Measurements from ENCODE around the gene ZNF785. TPM values are rescaled to one million over a fixed set of nuclear protein-coding genes. Genes with fewer than 3 reads are reported as not detected.

ZNF785 gene
- total RNA-seq, 1 donor, result 8.1 TPM

GRCh38 chr16:30565526-30565925 is 20.0 kb downstream of the ZNF785 start:
- no peak for TF ChIP-seq CTCF (IDR thresholded peaks at IDR 0.05; ENCODE audit: insufficient read depth, low read length)
- no peak for DNase-seq (ENCODE audit: low read depth)
- H3K4me3 ChIP-seq (ENCODE audit: low read depth, low read length), result no peak overlapping the region

- no peak for DNase-seq (ENCODE audit: low read depth)
- H3K4me3 ChIP-seq (ENCODE audit: low read depth, low read length), result no peak overlapping the region
- TF ChIP-seq CTCF (IDR thresholded peaks at IDR 0.05; ENCODE audit: insufficient read depth, low read length), result no peak
These were observed 23.5 kb downstream of the ZNF785 start for GRCh38 chr16:30562021-30562420.

GRCh38 chr16:30561089-30561816 is 24.2 kb downstream of the ZNF785 start:
- peak overlapping the region; percentile 42 for H3K4me3 ChIP-seq (ENCODE audit: low read depth, low read length)
- DNase-seq (ENCODE audit: low read depth), result no peak
- no peak for TF ChIP-seq CTCF (IDR thresholded peaks at IDR 0.05; ENCODE audit: insufficient read depth, low read length)

GRCh38 chr16:30559690-30560089 is 25.8 kb downstream of the ZNF785 start:
- DNase-seq (ENCODE audit: low read depth), result no peak
- no peak overlapping the region for H3K4me3 ChIP-seq (ENCODE audit: low read depth, low read length)
- TF ChIP-seq CTCF (IDR thresholded peaks at IDR 0.05; ENCODE audit: insufficient read depth, low read length), result no peak

- H3K4me3 ChIP-seq (ENCODE audit: low read depth, low read length), result peak overlapping the region; percentile 55
- TF ChIP-seq CTCF (IDR thresholded peaks at IDR 0.05; ENCODE audit: insufficient read depth, low read length), result no peak
- no peak for DNase-seq (ENCODE audit: low read depth)
These were observed 26.6 kb downstream of the ZNF785 start for GRCh38 chr16:30558789-30559377.

- DNase-seq (ENCODE audit: low read depth), result peak; percentile 98
- TF ChIP-seq CTCF (IDR thresholded peaks at IDR 0.05; ENCODE audit: insufficient read depth, low read length), result no peak
- H3K4me3 ChIP-seq (ENCODE audit: low read depth, low read length), result peak within 1 kb of the TSS; percentile 79
These were observed 27.3 kb downstream of the ZNF785 start, which contains the start of gene ZNF764 for GRCh38 chr16:30557957-30558788. ZNF764 (minus strand) TSS chr16:30558374; CDS start chr16:30558182, 192 bp downstream.

Data from fibroblast of the aortic adventitia (primary cell).